Activated CD8-positive, alpha-beta T cell treated with anti-CD3 and anti-CD28 coated beads for 36 hours (primary cell): ENCODE measurements around the gene ASB7. TPM values are rescaled to one million over a fixed set of nuclear protein-coding genes. Genes with fewer than 3 reads are reported as not detected.
A peak's percentile ranks its signal among the peaks of the same experiment; 100 is the strongest.

ENCODE experiments used
- ATAC-seq: fragments of 200-7000 bp; cut with Tn5 transposase; one replicate; pipeline ENCODE4 v1.10.0; 2021; ENCODE audit warnings: mild to moderate bottlenecking, moderate library complexity
- CTCF ChIA-PET: fragments of 350-600 bp; sonication (Branson Sonifier 250); formaldehyde crosslinking; loops from one replicate; lab custom pipeline; 2021; ENCODE audit warnings: antibody characterized with exemption; lab: Charles Lee
- POLR2A ChIA-PET: fragments of 350-600 bp; sonication (Branson Sonifier 250); formaldehyde crosslinking; loops from one replicate; lab custom pipeline; 2021; ENCODE audit warnings: antibody characterized with exemption; lab: Charles Lee
- DNase-seq: peaks from one replicate; pipeline ENCODE4 v3.0.0-alpha.2; 2020
- H3K27ac Mint-ChIP-seq: one replicate; pipeline ENCODE4 v1.8.0; 2021; ENCODE audit warnings: mild to moderate bottlenecking, mixed read lengths
- H3K27me3 Mint-ChIP-seq: one replicate; pipeline ENCODE4 v1.8.0; 2021; ENCODE audit warnings: mixed read lengths
- H3K36me3 Mint-ChIP-seq: one replicate; pipeline ENCODE4 v1.8.0; 2021; ENCODE audit warnings: low read depth, mixed read lengths
- H3K4me1 Mint-ChIP-seq: one replicate; pipeline ENCODE4 v1.8.0; 2021; ENCODE audit warnings: low read depth, mixed read lengths
- H3K4me3 Mint-ChIP-seq: one replicate; pipeline ENCODE4 v1.8.0; 2021; ENCODE audit warnings: mild to moderate bottlenecking, moderate library complexity, mixed read lengths
- H3K9me3 Mint-ChIP-seq: one replicate; pipeline ENCODE4 v1.8.0; 2021; ENCODE audit warnings: mixed read lengths
- CTCF ChIP-seq: fragments of 200-600 bp; IDR thresholded peaks from one replicate; pipeline ENCODE4 v1.8.0; 2022; ENCODE audit warnings: antibody characterized with exemption, mild to moderate bottlenecking
- intact Hi-C: fragments of 100-400 bp; cut with micrococcal nuclease; formaldehyde crosslinking; loops from one replicate; pipeline ENCODE4 v1.10.0; 2022
- total RNA-seq, 2 experiments: library from RNA; stranded (reverse); gene quantifications; one replicate each; pipeline ENCODE4 v1.2.3, GENCODE V29; 2021

ASB7 gene
- total RNA-seq, 2 experiments from 2014 or later, result 15.7 to 18.4 TPM

- H3K27me3 Mint-ChIP-seq, result no peaks in the 10 kb centered on the region
- ChIA-PET CTCF (interaction anchor here (1.2 to 1.7 kb wide), 2 partner anchors 11 to 252 kb away, joined by 3 to 12 read pairs; no protein-coding TSS in a partner anchor), POLR2A (interaction anchor here (2.8 kb wide), 1 partner anchor 10 kb away, joined by 13 read pairs; no protein-coding TSS in a partner anchor)
- DNase-seq (peak; percentile 75), ATAC-seq (no peak)
- H3K36me3 Mint-ChIP-seq, result peaks cover 36% of the 10 kb centered on the region
- no peak for TF ChIP-seq CTCF
- H3K4me1 Mint-ChIP-seq, result peaks cover 60% of the 10 kb centered on the region
- H3K4me3 Mint-ChIP-seq, result no peak overlapping the region
- H3K27ac Mint-ChIP-seq, result no peak overlapping the region
- H3K9me3 Mint-ChIP-seq, result no peaks in the 10 kb centered on the region
- intact Hi-C loops, result no loop called here
Measured at GRCh38 chr15:100601163-100601562, 1.2 kb upstream of the ASB7 start.

- Mint-ChIP-seq H3K27ac (no peak overlapping the region), H3K9me3 (no peaks in the 10 kb centered on the region), H3K36me3 (peaks cover 37% of the 10 kb centered on the region), H3K4me3 (no peak overlapping the region), H3K4me1 (peaks cover 59% of the 10 kb centered on the region), H3K27me3 (no peaks in the 10 kb centered on the region)
- intact Hi-C loops, result no loop called here
- POLR2A ChIA-PET, result interaction anchor here (1.0 to 2.8 kb wide), 2 partner anchors 10 to 11 kb away, joined by 3 to 13 read pairs; no protein-coding TSS in a partner anchor
- CTCF ChIA-PET, result interaction anchor here (1.0 to 4.6 kb wide), 3 partner anchors 11 to 317 kb away, joined by 3 to 43 read pairs (median 3); no protein-coding TSS in a partner anchor
- DNase-seq (no peak), ATAC-seq (peak; percentile 8)
- no peak for TF ChIP-seq CTCF
Measured at GRCh38 chr15:100601617-100602063, 749 bp upstream of the ASB7 start.

GRCh38 chr15:100602823-100603393 lies 519 bp downstream of the ASB7 start:
- intact Hi-C loops, result no loop called here
- Mint-ChIP-seq H3K9me3 (no peaks in the 10 kb centered on the region), H3K27me3 (no peaks in the 10 kb centered on the region), H3K36me3 (peaks cover 34% of the 10 kb centered on the region), H3K4me1 (peaks cover 54% of the 10 kb centered on the region), H3K4me3 (no peak overlapping the region), H3K27ac (no peak overlapping the region)
- peak; percentile 50 for ATAC-seq
- POLR2A ChIA-PET, result interaction anchor here (1.0 to 2.8 kb wide), 4 partner anchors 9 to 272 kb away, joined by 3 to 13 read pairs (median 4); no protein-coding TSS in a partner anchor
- CTCF ChIA-PET, result interaction anchor here (0.9 to 4.6 kb wide), 4 partner anchors 61 to 315 kb away, joined by 3 to 43 read pairs (median 3); no protein-coding TSS in a partner anchor
- no peak for TF ChIP-seq CTCF
- peak; percentile 74 for DNase-seq

- peaks cover 27% of the 10 kb centered on the region for H3K36me3 Mint-ChIP-seq
- H3K27ac Mint-ChIP-seq, result no peak overlapping the region
- no peak for DNase-seq
- CTCF ChIA-PET, result interaction anchor here (2.0 kb wide), 1 partner anchor 262 kb away, joined by 6 read pairs; no protein-coding TSS in a partner anchor
- no peak for TF ChIP-seq CTCF
- no peak for ATAC-seq
- H3K9me3 Mint-ChIP-seq, result no peaks in the 10 kb centered on the region
- intact Hi-C loops, result no loop called here
- no peaks in the 10 kb centered on the region for H3K27me3 Mint-ChIP-seq
- POLR2A ChIA-PET, result interaction anchor here (1.3 kb wide), 1 partner anchor 10 kb away, joined by 3 read pairs; the partner anchor contains the start of genes ASB7 and LINS1
- peaks cover 15% of the 10 kb centered on the region for H3K4me1 Mint-ChIP-seq
- no peak overlapping the region for H3K4me3 Mint-ChIP-seq
Measured at GRCh38 chr15:100612539-100612938, 10.2 kb downstream of the ASB7 start.

- no peak for TF ChIP-seq CTCF
- DNase-seq (no peak), ATAC-seq (no peak)
- H3K9me3 Mint-ChIP-seq, result no peaks in the 10 kb centered on the region
- intact Hi-C loops, result no loop called here
- CTCF ChIA-PET, result interaction anchor here (2.0 kb wide), 1 partner anchor 263 kb away, joined by 6 read pairs; no protein-coding TSS in a partner anchor
- H3K4me1 Mint-ChIP-seq, result peaks cover 15% of the 10 kb centered on the region
- POLR2A ChIA-PET, result interaction anchor here (0.6 kb wide), 1 partner anchor 218 kb away, joined by 4 read pairs; no protein-coding TSS in a partner anchor
- H3K4me3 Mint-ChIP-seq, result no peak overlapping the region
- no peaks in the 10 kb centered on the region for H3K27me3 Mint-ChIP-seq
- peaks cover 26% of the 10 kb centered on the region for H3K36me3 Mint-ChIP-seq
- no peak overlapping the region for H3K27ac Mint-ChIP-seq
Measured at GRCh38 chr15:100613208-100613607, 10.8 kb downstream of the ASB7 start.
